Astrocyte (in vitro differentiated cells and primary cell): ENCODE measurements around the gene PDPK1.

Experiments
- EZH2 ChIP-seq: IDR thresholded peaks from 2 replicates; pipeline ENCODE4 v1.6.1; 2012; ENCODE audit warnings: mild to moderate bottlenecking, low read length, inconsistent platforms; ENCODE audit not compliant: insufficient read depth
- TF ChIP-seq, protein P1 (sequence below): IDR thresholded peaks from 2 replicates; pipeline ENCODE4 v1.5.1; 2011; ENCODE audit warnings: low read depth, mild to moderate bottlenecking, inconsistent platforms, low read length, moderate library complexity; ENCODE audit not compliant: insufficient read depth

DNA sequence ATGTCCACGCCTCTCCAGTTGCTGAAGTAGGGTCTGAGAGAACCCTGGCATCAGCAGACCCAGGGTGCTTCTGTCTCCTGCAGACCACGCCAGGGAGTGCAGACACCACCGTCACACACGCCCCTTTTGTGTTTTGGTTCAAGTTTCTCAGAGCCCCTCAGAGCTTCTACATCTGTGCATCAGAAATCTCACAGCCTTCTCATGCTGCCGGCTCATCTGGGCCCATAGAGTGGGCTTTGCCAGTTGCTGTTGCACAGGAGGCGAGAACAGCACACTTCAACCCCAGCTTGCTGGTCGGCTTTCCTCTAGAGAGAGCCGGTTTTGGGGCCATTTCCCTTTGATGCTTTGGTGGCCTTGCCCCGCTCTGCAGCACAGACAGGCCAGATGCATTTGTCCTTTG is 60.9 kb downstream of the PDPK1 start:
- TF ChIP-seq, protein P1, sequence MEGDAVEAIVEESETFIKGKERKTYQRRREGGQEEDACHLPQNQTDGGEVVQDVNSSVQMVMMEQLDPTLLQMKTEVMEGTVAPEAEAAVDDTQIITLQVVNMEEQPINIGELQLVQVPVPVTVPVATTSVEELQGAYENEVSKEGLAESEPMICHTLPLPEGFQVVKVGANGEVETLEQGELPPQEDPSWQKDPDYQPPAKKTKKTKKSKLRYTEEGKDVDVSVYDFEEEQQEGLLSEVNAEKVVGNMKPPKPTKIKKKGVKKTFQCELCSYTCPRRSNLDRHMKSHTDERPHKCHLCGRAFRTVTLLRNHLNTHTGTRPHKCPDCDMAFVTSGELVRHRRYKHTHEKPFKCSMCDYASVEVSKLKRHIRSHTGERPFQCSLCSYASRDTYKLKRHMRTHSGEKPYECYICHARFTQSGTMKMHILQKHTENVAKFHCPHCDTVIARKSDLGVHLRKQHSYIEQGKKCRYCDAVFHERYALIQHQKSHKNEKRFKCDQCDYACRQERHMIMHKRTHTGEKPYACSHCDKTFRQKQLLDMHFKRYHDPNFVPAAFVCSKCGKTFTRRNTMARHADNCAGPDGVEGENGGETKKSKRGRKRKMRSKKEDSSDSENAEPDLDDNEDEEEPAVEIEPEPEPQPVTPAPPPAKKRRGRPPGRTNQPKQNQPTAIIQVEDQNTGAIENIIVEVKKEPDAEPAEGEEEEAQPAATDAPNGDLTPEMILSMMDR, result no peak
- no peak for TF ChIP-seq EZH2
